CD8-positive, alpha-beta memory T cell (primary cell): Measurements from ENCODE around the gene MNX1. TPM values are rescaled to one million over a fixed set of nuclear protein-coding genes. Genes with fewer than 3 reads are reported as not detected.

Experiments
- CTCF ChIA-PET: fragments of 350-600 bp; sonication (Branson Sonifier 250); formaldehyde crosslinking; loops from one replicate; lab custom pipeline; 2021; ENCODE audit warnings: antibody characterized with exemption; lab: Charles Lee
- POLR2A ChIA-PET: fragments of 350-600 bp; sonication (Branson Sonifier 250); formaldehyde crosslinking; loops from one replicate; lab custom pipeline; 2021; ENCODE audit warnings: antibody characterized with exemption; lab: Charles Lee
- DNase-seq, 5 donors: peaks; one replicate each; pipeline versions ENCODE4 v3.0.0 to v3.0.0-alpha.2; 2020 to 2022; ENCODE audit warnings: mixed read lengths in 1 of 5
- H3K27ac ChIP-seq: one replicate; pipeline ENCODE4 v1.7.0; 2013; ENCODE audit warnings: low read depth, mild to moderate bottlenecking, low read length, moderate library complexity
- H3K27me3 ChIP-seq: 2 replicates; pipeline ENCODE4 v1.7.0; 2013; ENCODE audit warnings: low read length, mild to moderate bottlenecking; ENCODE audit not compliant: insufficient read depth, poor library complexity, severe bottlenecking
- H3K36me3 ChIP-seq: 2 replicates; pipeline ENCODE4 v1.7.0; 2013; ENCODE audit warnings: mild to moderate bottlenecking, low read length, moderate library complexity; ENCODE audit not compliant: insufficient read depth
- H3K4me1 ChIP-seq: 2 replicates; pipeline ENCODE4 v1.7.0; 2013; ENCODE audit warnings: mild to moderate bottlenecking, low read length, moderate library complexity; ENCODE audit not compliant: insufficient read depth
- H3K4me3 ChIP-seq: 2 replicates; pipeline ENCODE4 v1.7.0; 2013; ENCODE audit warnings: mild to moderate bottlenecking, low read length
- H3K9me3 ChIP-seq: 2 replicates; pipeline ENCODE4 v1.7.0; 2013; ENCODE audit warnings: mild to moderate bottlenecking, low read length
- H3K27ac Mint-ChIP-seq, 8 donors: one replicate each; pipeline ENCODE4 v1.8.0; 2020 to 2021; ENCODE audit warnings: mixed read lengths in 8 of 8, mild to moderate bottlenecking in 6 of 8, inconsistent platforms in 3 of 8, moderate library complexity in 3 of 8
- H3K27me3 Mint-ChIP-seq, 2 donors: one replicate each; pipeline ENCODE4 v1.8.0; 2020 to 2021; ENCODE audit warnings: mixed read lengths in 2 of 2, mild to moderate bottlenecking in 1 of 2, moderate library complexity in 1 of 2
- H3K36me3 Mint-ChIP-seq, 3 donors: one replicate each; pipeline ENCODE4 v1.8.0; 2020 to 2021; ENCODE audit warnings: mixed read lengths in 3 of 3, inconsistent platforms in 1 of 3, mild to moderate bottlenecking in 1 of 3
- H3K4me1 Mint-ChIP-seq, 3 donors: one replicate each; pipeline ENCODE4 v1.8.0; 2020 to 2021; ENCODE audit warnings: mixed read lengths in 3 of 3, inconsistent platforms in 1 of 3, mild to moderate bottlenecking in 1 of 3
- H3K4me3 Mint-ChIP-seq, 7 donors: one replicate each; pipeline ENCODE4 v1.8.0; 2020 to 2021; ENCODE audit warnings: mixed read lengths in 7 of 7, mild to moderate bottlenecking in 6 of 7, moderate library complexity in 4 of 7, inconsistent platforms in 2 of 7
- H3K9me3 Mint-ChIP-seq, 5 donors: one replicate each; pipeline ENCODE4 v1.8.0; 2020 to 2022; ENCODE audit warnings: mixed read lengths in 5 of 5, mild to moderate bottlenecking in 3 of 5, moderate library complexity in 2 of 5, inconsistent platforms in 1 of 5
- polyA plus RNA-seq: library from polyadenylated mRNA; unstranded; fragments of 300-500 nt; fragmentation: Illumina TruSeq; gene quantifications from one replicate; pipeline ENCODE4 v1.2.3, GENCODE V29; 2021
- total RNA-seq, 2 experiments: library from RNA; stranded (reverse); gene quantifications; one replicate each; pipeline ENCODE4 v1.2.3, GENCODE V29; 2021

Gene MNX1
- total and polyA plus RNA-seq, 3 experiments from 2014 or later = not detected

DNA sequence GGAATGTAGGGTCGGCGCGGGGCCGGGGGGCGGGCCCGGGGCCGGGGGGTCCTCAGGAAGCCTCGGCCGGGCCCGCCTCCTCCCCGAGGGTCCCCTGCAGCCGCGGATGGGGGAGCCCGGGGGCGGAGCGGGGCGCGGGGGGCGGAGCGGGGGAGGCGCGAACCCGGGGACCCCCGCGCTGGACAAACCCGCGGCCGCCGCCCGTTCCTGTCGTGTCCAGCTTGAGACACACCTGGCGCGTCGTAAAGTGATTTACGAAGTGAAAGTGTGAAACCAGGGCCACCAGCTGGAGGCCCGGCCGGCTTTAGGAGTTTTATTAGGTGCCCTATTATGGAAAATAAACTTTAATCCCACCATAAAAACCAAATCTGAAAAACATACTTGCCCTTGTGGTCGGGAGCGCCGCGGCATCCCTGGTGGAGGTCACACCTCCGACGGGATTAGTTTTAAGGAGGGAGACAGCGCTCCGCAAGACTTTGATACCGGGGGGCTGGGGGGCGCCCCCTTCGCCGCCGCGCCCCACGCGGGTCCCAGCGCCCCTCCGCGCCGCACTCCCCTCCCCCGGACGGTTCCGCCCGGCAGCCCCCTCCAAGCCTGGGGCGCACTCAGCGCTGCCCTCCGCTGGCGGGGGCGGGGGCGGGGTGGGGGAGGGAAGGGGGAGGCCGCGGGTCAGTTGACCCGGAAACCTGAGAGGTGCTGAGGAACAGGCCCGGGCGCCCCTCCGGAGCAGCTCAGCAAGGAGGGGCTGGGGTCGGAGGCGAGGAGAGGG lies 10.3 kb downstream of the MNX1 start:
- no peak overlapping the region for H3K4me3 ChIP-seq
- H3K27ac ChIP-seq = no peak overlapping the region
- no peak for DNase-seq
- Mint-ChIP-seq H3K9me3 (no peaks in the 10 kb centered on the region), H3K4me1 (peaks cover 27 to 43% (median 31%) of the 10 kb centered on the region in 3 donors), H3K27me3 (peaks cover 63 to 87% of the 10 kb centered on the region in 2 donors), H3K36me3 (peaks cover 0 to 2% (median 0%) of the 10 kb centered on the region in 3 donors), H3K27ac (no peak overlapping the region), H3K4me3 (peak overlapping the region; percentile 74 to 90 (median 79))
- H3K4me1 ChIP-seq = peaks cover 24% of the 10 kb centered on the region
- CTCF ChIA-PET = interaction anchor here (1.1 kb wide), 1 partner anchor 50 kb away, joined by 3 read pairs; no protein-coding TSS in a partner anchor
- no peaks in the 10 kb centered on the region for H3K36me3 ChIP-seq
- POLR2A ChIA-PET = no interaction called here
- H3K27me3 ChIP-seq = peaks cover 43% of the 10 kb centered on the region
- no peaks in the 10 kb centered on the region for H3K9me3 ChIP-seq

GRCh38 chr7:156998988-156999957 lies 11.2 kb downstream of the MNX1 start:
- Histone ChIP-seq H3K27ac (no peak overlapping the region), H3K36me3 (no peaks in the 10 kb centered on the region), H3K4me3 (no peak overlapping the region), H3K27me3 (peaks cover 43% of the 10 kb centered on the region), H3K9me3 (no peaks in the 10 kb centered on the region), H3K4me1 (peaks cover 20% of the 10 kb centered on the region)
- peaks cover 0 to 2% (median 0%) of the 10 kb centered on the region in 3 donors for H3K36me3 Mint-ChIP-seq
- peak overlapping the region; percentile 56 to 83 (median 65) for H3K4me3 Mint-ChIP-seq
- peaks cover 19 to 35% (median 23%) of the 10 kb centered on the region in 3 donors for H3K4me1 Mint-ChIP-seq
- no peak for DNase-seq
- H3K9me3 Mint-ChIP-seq = no peaks in the 10 kb centered on the region
- ChIA-PET POLR2A (no interaction called here), CTCF (no interaction called here)
- H3K27ac Mint-ChIP-seq = no peak overlapping the region
- peaks cover 56 to 81% of the 10 kb centered on the region in 2 donors for H3K27me3 Mint-ChIP-seq

DNA sequence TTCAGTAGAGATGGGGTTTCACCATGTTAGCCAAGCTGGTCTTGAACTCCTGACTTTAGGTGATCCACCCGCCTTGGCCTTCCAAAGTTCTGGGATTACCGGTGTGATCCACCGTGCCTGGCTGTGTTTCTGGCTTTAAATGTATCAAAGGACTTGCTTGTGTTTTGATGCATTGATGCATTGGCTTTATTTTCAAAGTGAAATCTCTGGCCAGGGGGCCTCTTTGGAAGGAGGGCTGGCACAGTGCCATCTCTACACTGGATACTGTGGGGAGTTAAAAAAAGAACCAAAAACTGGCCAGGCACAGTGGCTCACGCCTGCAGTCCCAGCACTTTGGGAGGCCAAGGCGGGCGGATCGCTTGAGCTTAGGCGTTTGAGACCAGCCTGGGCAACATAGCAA lies 16.0 kb downstream of the MNX1 start:
- Mint-ChIP-seq H3K9me3 (no peaks in the 10 kb centered on the region), H3K4me3 (no peak overlapping the region), H3K27me3 (peaks cover 35 to 72% of the 10 kb centered on the region in 2 donors), H3K27ac (no peak overlapping the region), H3K36me3 (no peaks in the 10 kb centered on the region), H3K4me1 (peaks cover 5 to 6% (median 6%) of the 10 kb centered on the region in 3 donors)
- ChIA-PET POLR2A (no interaction called here), CTCF (no interaction called here)
- Histone ChIP-seq H3K27me3 (peaks cover 25% of the 10 kb centered on the region), H3K9me3 (no peaks in the 10 kb centered on the region), H3K36me3 (no peaks in the 10 kb centered on the region), H3K4me3 (no peak overlapping the region), H3K27ac (no peak overlapping the region), H3K4me1 (peaks cover 6% of the 10 kb centered on the region)
- no peak for DNase-seq

DNA sequence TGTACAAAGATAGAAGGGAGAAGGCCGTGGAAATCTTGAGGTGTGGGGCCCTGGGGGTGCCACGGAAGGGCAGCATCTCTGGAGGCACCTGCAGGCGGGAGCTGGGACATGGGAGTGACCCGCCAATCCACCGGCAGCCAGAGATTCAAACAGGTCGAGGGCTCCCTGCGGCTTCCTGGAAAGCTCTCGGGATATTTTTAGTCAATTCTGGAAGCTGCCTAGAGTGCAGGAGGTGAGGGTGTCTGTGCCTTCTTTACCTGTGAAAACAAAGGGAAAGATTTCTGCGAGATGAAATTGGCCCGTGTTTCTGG lies 16.6 kb downstream of the MNX1 start:
- Histone ChIP-seq H3K9me3 (no peaks in the 10 kb centered on the region), H3K4me1 (peaks cover 2% of the 10 kb centered on the region), H3K36me3 (no peaks in the 10 kb centered on the region), H3K27me3 (peaks cover 21% of the 10 kb centered on the region), H3K27ac (no peak overlapping the region), H3K4me3 (no peak overlapping the region)
- CTCF ChIA-PET = no interaction called here
- DNase-seq = no peak
- H3K4me1 Mint-ChIP-seq = peaks cover 0 to 1% (median under 1%) of the 10 kb centered on the region in 3 donors
- H3K36me3 Mint-ChIP-seq = no peaks in the 10 kb centered on the region
- H3K27ac Mint-ChIP-seq = peak overlapping the region in 1 of 8 donors; percentile 36
- POLR2A ChIA-PET = no interaction called here
- H3K9me3 Mint-ChIP-seq = no peaks in the 10 kb centered on the region
- peaks cover 29 to 69% of the 10 kb centered on the region in 2 donors for H3K27me3 Mint-ChIP-seq
- no peak overlapping the region for H3K4me3 Mint-ChIP-seq

- Histone ChIP-seq H3K9me3 (no peaks in the 10 kb centered on the region), H3K4me1 (no peaks in the 10 kb centered on the region), H3K27ac (no peak overlapping the region), H3K36me3 (no peaks in the 10 kb centered on the region), H3K4me3 (no peak overlapping the region), H3K27me3 (peaks cover 14% of the 10 kb centered on the region)
- H3K36me3 Mint-ChIP-seq = no peaks in the 10 kb centered on the region
- DNase-seq = no peak
- CTCF ChIA-PET = no interaction called here
- no peaks in the 10 kb centered on the region for H3K4me1 Mint-ChIP-seq
- H3K4me3 Mint-ChIP-seq = no peak overlapping the region
- H3K27me3 Mint-ChIP-seq = peaks cover 23 to 63% of the 10 kb centered on the region in 2 donors
- POLR2A ChIA-PET = no interaction called here
- no peaks in the 10 kb centered on the region for H3K9me3 Mint-ChIP-seq
- peak overlapping the region in 1 of 8 donors; percentile 36 for H3K27ac Mint-ChIP-seq
Measured at GRCh38 chr7:156993021-156993924, 17.2 kb downstream of the MNX1 start.

DNA sequence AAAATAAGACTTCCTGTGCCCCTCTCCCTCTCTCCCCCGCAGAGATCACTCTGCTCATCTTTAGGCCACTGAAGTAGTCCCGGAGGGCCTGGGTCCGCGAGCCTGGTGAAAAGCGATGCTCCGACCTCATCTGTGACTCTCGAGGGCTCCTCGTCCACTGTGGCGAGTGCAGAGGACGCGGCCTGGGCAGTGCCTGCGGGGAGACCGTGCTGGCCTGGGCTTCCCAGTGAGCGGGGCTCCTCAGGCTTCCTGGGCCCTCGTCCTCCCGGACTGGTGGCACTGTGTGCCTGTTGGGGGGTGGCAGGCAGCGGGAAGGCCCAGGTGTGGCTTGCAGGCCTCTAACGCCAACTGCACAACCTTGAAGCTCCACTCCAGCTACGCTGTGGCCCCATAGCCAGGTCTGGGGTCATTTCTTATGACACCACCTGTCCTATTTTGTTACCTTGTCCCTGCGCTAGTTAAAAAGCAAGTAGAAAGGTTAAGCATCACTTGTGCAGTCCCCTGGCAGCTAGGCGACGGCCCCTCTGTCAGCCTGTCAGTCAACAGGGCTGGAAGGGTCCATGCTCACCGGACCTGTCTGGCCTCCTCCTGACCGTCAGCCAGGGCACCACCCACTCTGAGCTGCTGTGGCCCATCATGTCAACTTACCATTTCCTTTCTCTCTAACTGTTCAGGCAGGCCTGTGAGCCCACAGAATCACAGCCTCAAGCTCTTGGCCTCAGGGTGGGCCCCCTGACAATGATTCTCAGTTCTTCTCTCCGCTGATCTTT lies 20.5 kb downstream of the MNX1 start:
- no peaks in the 10 kb centered on the region for H3K36me3 Mint-ChIP-seq
- Histone ChIP-seq H3K36me3 (no peaks in the 10 kb centered on the region), H3K27me3 (no peaks in the 10 kb centered on the region), H3K9me3 (no peaks in the 10 kb centered on the region), H3K4me3 (no peak overlapping the region), H3K27ac (no peak overlapping the region), H3K4me1 (no peaks in the 10 kb centered on the region)
- ChIA-PET CTCF (no interaction called here), POLR2A (no interaction called here)
- no peaks in the 10 kb centered on the region for H3K4me1 Mint-ChIP-seq
- H3K4me3 Mint-ChIP-seq = no peak overlapping the region
- H3K27ac Mint-ChIP-seq = no peak overlapping the region
- no peak for DNase-seq
- H3K9me3 Mint-ChIP-seq = no peaks in the 10 kb centered on the region
- H3K27me3 Mint-ChIP-seq = peaks cover 7 to 32% of the 10 kb centered on the region in 2 donors
